Endodermal cell (in vitro differentiated cells): Measurements from ENCODE around the gene MEI1. TPM values are rescaled to one million over a fixed set of nuclear protein-coding genes. Genes with fewer than 3 reads are reported as not detected.

Experiments used
- DNase-seq: peaks from one replicate; pipeline ENCODE4 v3.0.0-alpha.2; 2017
- H3K27ac ChIP-seq: 2 replicates; pipeline ENCODE4 v1.5.1; 2013; ENCODE audit warnings: mild to moderate bottlenecking, low read depth, low read length, moderate library complexity
- H3K27me3 ChIP-seq: 2 replicates; pipeline ENCODE4 v1.6.1; 2013; ENCODE audit warnings: mild to moderate bottlenecking, low read length, moderate library complexity; ENCODE audit not compliant: insufficient read depth, control insufficient read depth, poor library complexity, severe bottlenecking
- H3K36me3 ChIP-seq: 2 replicates; pipeline ENCODE4 v1.7.0; 2013; ENCODE audit warnings: mild to moderate bottlenecking, low read length, moderate library complexity; ENCODE audit not compliant: control insufficient read depth, insufficient read depth
- H3K4me1 ChIP-seq: one replicate; pipeline ENCODE4 v1.7.0; 2013; ENCODE audit warnings: low read length; ENCODE audit not compliant: control insufficient read depth, insufficient read depth
- H3K4me3 ChIP-seq: 2 replicates; pipeline ENCODE4 v1.5.1; 2013; ENCODE audit warnings: mild to moderate bottlenecking, low read length, moderate library complexity
- H3K9ac ChIP-seq: 2 replicates; pipeline ENCODE4 v1.6.1; 2013; ENCODE audit warnings: mild to moderate bottlenecking, low read length, moderate library complexity; ENCODE audit not compliant: poor library complexity, severe bottlenecking; ENCODE audit errors: extremely low read depth
- H3K9me3 ChIP-seq: 2 replicates; pipeline ENCODE4 v1.6.1; 2013; ENCODE audit warnings: mild to moderate bottlenecking, low read length, moderate library complexity; ENCODE audit not compliant: control insufficient read depth
- H3K27ac Mint-ChIP-seq: 2 replicates; pipeline ENCODE4 v1.8.0; 2020; ENCODE audit warnings: mixed read lengths
- H3K27me3 Mint-ChIP-seq: 2 replicates; pipeline ENCODE4 v1.8.0; 2021; ENCODE audit warnings: mild to moderate bottlenecking, mixed read lengths; ENCODE audit not compliant: insufficient read depth
- H3K36me3 Mint-ChIP-seq: 2 replicates; pipeline ENCODE4 v1.8.0; 2020; ENCODE audit warnings: low read depth, mixed read lengths
- H3K4me1 Mint-ChIP-seq: 2 replicates; pipeline ENCODE4 v1.8.0; 2020; ENCODE audit warnings: mixed read lengths
- H3K4me3 Mint-ChIP-seq: 2 replicates; pipeline ENCODE4 v1.8.0; 2020; ENCODE audit warnings: mild to moderate bottlenecking, moderate library complexity, mixed read lengths
- H3K9me3 Mint-ChIP-seq: 2 replicates; pipeline ENCODE4 v1.8.0; 2020; ENCODE audit warnings: mild to moderate bottlenecking, mixed read lengths
- WGBS, 2 experiments: methylation state at CpG; one replicate each; pipeline versions ENCODE4 v1.1.5 to v1.1.7; 2013; ENCODE audit warnings: missing lambda C conversion rate in 2 of 2, mixed read lengths in 1 of 2; ENCODE audit not compliant: insufficient coverage in 1 of 2, insufficient read length in 1 of 2; 5-methylcytosine and 5-hydroxymethylcytosine counted together
- total RNA-seq, 2 donors: library from RNA; stranded (reverse); fragmentation: NEBNext Ultra II Directional in 1 of 2; extraction: Animal tissue kit (Norgen Biotek cat#: 25700) in 1 of 2; gene quantifications; 2 replicates in 1 of 2; 3 replicates in 1 of 2; pipeline ENCODE4 v1.2.1, GENCODE V29; 2021
- TF ChIP-seq, protein P1 (sequence below): fragments of 200-600 bp; sonication (generic); conservative IDR thresholded peaks from 2 replicates; pipeline ENCODE4 v1.5.0; 2021; ENCODE audit warnings: antibody characterized with exemption, mild to moderate bottlenecking

The MEI1 gene
- total RNA-seq, 2 donors from 2014 or later: 1.2 to 1.5 TPM

GRCh38 chr22:41823797-41824196 is 124.5 kb downstream of the MEI1 start:
- Mint-ChIP-seq H3K36me3 (peaks cover 24% of the 10 kb centered on the region), H3K9me3 (no peaks in the 10 kb centered on the region), H3K27me3 (no peaks in the 10 kb centered on the region), H3K4me3 (no peak overlapping the region), H3K4me1 (peaks cover 4% of the 10 kb centered on the region), H3K27ac (no peak overlapping the region)
- no peak overlapping the region for H3K9ac ChIP-seq
- no peak overlapping the region for H3K27ac ChIP-seq
- DNase-seq: peak; percentile 48
- H3K9me3 ChIP-seq: no peaks in the 10 kb centered on the region
- no peak overlapping the region for H3K4me3 ChIP-seq
- no peaks in the 10 kb centered on the region for H3K36me3 ChIP-seq
- H3K27me3 ChIP-seq: no peaks in the 10 kb centered on the region
- H3K4me1 ChIP-seq: peaks cover 4% of the 10 kb centered on the region
- 81 to 82% methylated on average over 5 to 6 of the region's 6 CpGs for WGBS, 2 experiments
- TF ChIP-seq, protein P1, sequence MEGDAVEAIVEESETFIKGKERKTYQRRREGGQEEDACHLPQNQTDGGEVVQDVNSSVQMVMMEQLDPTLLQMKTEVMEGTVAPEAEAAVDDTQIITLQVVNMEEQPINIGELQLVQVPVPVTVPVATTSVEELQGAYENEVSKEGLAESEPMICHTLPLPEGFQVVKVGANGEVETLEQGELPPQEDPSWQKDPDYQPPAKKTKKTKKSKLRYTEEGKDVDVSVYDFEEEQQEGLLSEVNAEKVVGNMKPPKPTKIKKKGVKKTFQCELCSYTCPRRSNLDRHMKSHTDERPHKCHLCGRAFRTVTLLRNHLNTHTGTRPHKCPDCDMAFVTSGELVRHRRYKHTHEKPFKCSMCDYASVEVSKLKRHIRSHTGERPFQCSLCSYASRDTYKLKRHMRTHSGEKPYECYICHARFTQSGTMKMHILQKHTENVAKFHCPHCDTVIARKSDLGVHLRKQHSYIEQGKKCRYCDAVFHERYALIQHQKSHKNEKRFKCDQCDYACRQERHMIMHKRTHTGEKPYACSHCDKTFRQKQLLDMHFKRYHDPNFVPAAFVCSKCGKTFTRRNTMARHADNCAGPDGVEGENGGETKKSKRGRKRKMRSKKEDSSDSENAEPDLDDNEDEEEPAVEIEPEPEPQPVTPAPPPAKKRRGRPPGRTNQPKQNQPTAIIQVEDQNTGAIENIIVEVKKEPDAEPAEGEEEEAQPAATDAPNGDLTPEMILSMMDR: no peak

GRCh38 chr22:41825376-41825775 is 126.1 kb downstream of the MEI1 start:
- no peaks in the 10 kb centered on the region for H3K36me3 ChIP-seq
- no peaks in the 10 kb centered on the region for H3K27me3 Mint-ChIP-seq
- H3K27ac ChIP-seq: no peak overlapping the region
- H3K36me3 Mint-ChIP-seq: peaks cover 16% of the 10 kb centered on the region
- peaks cover 4% of the 10 kb centered on the region for H3K4me1 Mint-ChIP-seq
- peaks cover 4% of the 10 kb centered on the region for H3K4me1 ChIP-seq
- TF ChIP-seq, protein P1: no peak
- 93% methylated on average over 6 to 7 of the region's 7 CpGs for WGBS, 2 experiments
- peak overlapping the region; percentile 7 for H3K27ac Mint-ChIP-seq
- no peak overlapping the region for H3K9ac ChIP-seq
- no peak overlapping the region for H3K4me3 Mint-ChIP-seq
- peak; percentile 56 for DNase-seq
- H3K9me3 Mint-ChIP-seq: no peaks in the 10 kb centered on the region
- no peaks in the 10 kb centered on the region for H3K27me3 ChIP-seq
- H3K4me3 ChIP-seq: no peak overlapping the region
- H3K9me3 ChIP-seq: no peaks in the 10 kb centered on the region

DNA sequence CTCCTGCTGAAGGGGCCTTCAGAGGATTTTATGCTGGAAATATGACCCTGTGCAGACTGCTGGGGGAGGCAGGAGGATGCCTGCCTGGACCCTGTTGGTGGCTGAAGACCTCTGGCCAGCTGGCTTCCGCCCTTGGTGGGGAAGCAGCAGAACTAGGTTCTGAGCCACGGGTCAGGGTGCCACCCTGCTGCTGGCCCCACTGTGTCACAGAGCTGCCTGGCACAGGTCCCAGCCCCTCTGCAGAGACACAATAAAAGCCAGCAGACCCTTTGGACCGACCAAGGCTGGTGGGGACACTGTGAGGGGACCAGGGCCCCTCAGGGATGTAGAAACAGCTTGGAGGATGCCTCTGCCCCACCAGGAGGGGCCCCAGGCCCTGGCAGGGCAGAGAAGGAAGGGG is 126.7 kb downstream of the MEI1 start:
- peaks cover 4% of the 10 kb centered on the region for H3K4me1 ChIP-seq
- no peaks in the 10 kb centered on the region for H3K27me3 Mint-ChIP-seq
- no peaks in the 10 kb centered on the region for H3K27me3 ChIP-seq
- H3K36me3 ChIP-seq: no peaks in the 10 kb centered on the region
- H3K4me3 ChIP-seq: no peak overlapping the region
- peaks cover 16% of the 10 kb centered on the region for H3K36me3 Mint-ChIP-seq
- no peak overlapping the region for H3K4me3 Mint-ChIP-seq
- H3K9me3 Mint-ChIP-seq: no peaks in the 10 kb centered on the region
- H3K27ac ChIP-seq: peak overlapping the region; percentile 58
- 89 to 92% methylated on average over 1 to 3 of the region's 3 CpGs for WGBS, 2 experiments
- H3K4me1 Mint-ChIP-seq: peaks cover 4% of the 10 kb centered on the region
- no peak overlapping the region for H3K27ac Mint-ChIP-seq
- TF ChIP-seq, protein P1: no peak
- no peaks in the 10 kb centered on the region for H3K9me3 ChIP-seq
- H3K9ac ChIP-seq: no peak overlapping the region
- DNase-seq: no peak
